ENCODE measurements around the gene KRT71. TPM values are rescaled to one million over a fixed set of nuclear protein-coding genes. Genes with fewer than 3 reads are reported as not detected.

The KRT71 gene
- total RNA-seq, 1 experiment from 2014 or later: not detected

GRCh38 chr12:52579468-52580465 lies 26.8 kb upstream of the KRT71 start:
- ChIA-PET CTCF (interaction anchor here (0.7 to 2.5 kb wide), 5 partner anchors 78 to 300 kb away, joined by 3 to 12 read pairs (median 5); no protein-coding TSS in a partner anchor), POLR2A (no interaction called here)
- no peaks in the 10 kb centered on the region for H3K36me3 Mint-ChIP-seq
- no peak for TF ChIP-seq SMAD4 (CRISPR knock-in tag; IDR thresholded peaks at IDR 0.05)
- no peak for TF ChIP-seq GABPB1 (CRISPR knock-in tag; IDR thresholded peaks at IDR 0.05)
- no peak for TF ChIP-seq ATF6 (CRISPR knock-in tag; IDR thresholded peaks at IDR 0.05)
- no peak for TF ChIP-seq CREB1 (CRISPR knock-in tag; IDR thresholded peaks at IDR 0.05)
- no peak for TF ChIP-seq ZNF416 (CRISPR knock-in tag; IDR thresholded peaks at IDR 0.05)
- TF ChIP-seq MLX (CRISPR knock-in tag; IDR thresholded peaks at IDR 0.05): no peak
- TF ChIP-seq JAZF1 (CRISPR knock-in tag; IDR thresholded peaks at IDR 0.05): no peak
- no peak for TF ChIP-seq PRDM15 (CRISPR knock-in tag; IDR thresholded peaks at IDR 0.05)
- no peak for TF ChIP-seq AR (CRISPR knock-in tag; IDR thresholded peaks at IDR 0.05)
- no peak for TF ChIP-seq ATF2 (CRISPR knock-in tag; IDR thresholded peaks at IDR 0.05; ENCODE audit: borderline replicate concordance, low read depth)
- TF ChIP-seq FOXK1 (CRISPR knock-in tag; IDR thresholded peaks at IDR 0.05): no peak
- no peak for TF ChIP-seq NR3C1 (CRISPR knock-in tag; conservative IDR thresholded peaks at IDR 0.05; ENCODE audit: low read depth)
- no peak for TF ChIP-seq FOXJ3 (CRISPR knock-in tag; IDR thresholded peaks at IDR 0.05; ENCODE audit: borderline replicate concordance)
- no peak for TF ChIP-seq ZBTB43 (CRISPR knock-in tag; IDR thresholded peaks at IDR 0.05)
- no peak for TF ChIP-seq PRRX2 (CRISPR knock-in tag; IDR thresholded peaks at IDR 0.05)
- H3K4me1 Mint-ChIP-seq: peaks cover 6% of the 10 kb centered on the region
- no peaks in the 10 kb centered on the region for H3K9me3 Mint-ChIP-seq
- H3K4me3 Mint-ChIP-seq: no peak overlapping the region
- DNase-seq (ENCODE audit: low spot score) (no peak), ATAC-seq (no peak)
- no peaks in the 10 kb centered on the region for H3K27me3 Mint-ChIP-seq (ENCODE audit: low read depth)
- H3K27ac Mint-ChIP-seq: no peak overlapping the region

Measured in WTC11 (cell line).